ENCODE results near the gene DMD.

DMD gene

GRCh38 chrX:31714797-31715196 lies 1496.6 kb downstream of the DMD start:
- TF ChIP-seq POLR2A (IDR thresholded peaks at IDR 0.05; ENCODE audit: low read depth, low read length) = no peak
- no peak for TF ChIP-seq POLR2AphosphoS5 (IDR thresholded peaks at IDR 0.05; ENCODE audit: low read depth, low read length)
- no peak for TF ChIP-seq TAF1 (IDR thresholded peaks at IDR 0.05; ENCODE audit: borderline replicate concordance, low read depth, low read length)
- DNase-seq (ENCODE audit: insufficient read length) = no peak
- no peak for FAIRE-seq

DNA sequence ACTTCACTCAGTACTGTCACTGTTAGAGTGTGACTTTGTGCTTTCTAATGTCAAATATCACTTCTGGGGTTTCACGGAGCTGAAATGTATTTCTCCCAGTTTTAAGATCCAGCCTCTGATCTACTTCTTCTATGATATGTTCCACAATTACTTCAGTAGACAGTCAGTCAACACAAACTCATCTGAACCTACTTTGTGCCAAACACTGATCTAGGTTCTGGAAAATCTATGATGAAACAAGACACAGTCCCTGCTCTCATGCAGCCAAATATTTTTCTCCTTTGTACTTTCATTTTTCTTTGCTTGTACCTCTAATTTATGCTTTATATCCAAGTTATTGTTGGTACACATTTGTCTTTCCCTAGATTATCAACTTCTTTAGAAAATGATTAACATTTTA lies 1498.2 kb downstream of the DMD start:
- no peak for FAIRE-seq
- DNase-seq (ENCODE audit: insufficient read length) = no peak
- TF ChIP-seq POLR2AphosphoS5 (IDR thresholded peaks at IDR 0.05; ENCODE audit: low read depth, low read length) = no peak

DNA sequence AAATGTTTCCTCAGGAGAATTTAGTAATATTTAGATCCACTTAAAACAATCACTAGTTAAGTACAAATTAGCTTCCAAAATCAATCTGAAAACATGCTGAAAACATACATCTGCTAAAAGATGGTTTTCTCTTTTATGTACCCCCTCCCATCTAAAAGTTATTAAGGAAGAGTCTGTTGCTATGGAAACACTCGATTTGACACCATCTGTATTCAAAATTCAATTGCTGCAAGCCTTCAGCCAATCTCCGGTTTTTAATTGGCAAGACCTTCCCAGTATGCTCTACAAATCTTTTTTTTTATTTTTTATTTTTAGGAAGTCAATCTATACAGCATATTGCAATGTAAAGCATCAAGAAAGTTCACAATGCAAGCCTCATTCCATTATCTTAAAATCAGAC lies 1500.2 kb downstream of the DMD start:
- TF ChIP-seq POLR2AphosphoS5 (IDR thresholded peaks at IDR 0.05; ENCODE audit: low read depth, low read length) (no peak), TAF1 (IDR thresholded peaks at IDR 0.05; ENCODE audit: borderline replicate concordance, low read depth, low read length) (no peak), POLR2A (IDR thresholded peaks at IDR 0.05; ENCODE audit: low read depth, low read length) (no peak)
- no peak for FAIRE-seq
- no peak for DNase-seq (ENCODE audit: insufficient read length)

GRCh38 chrX:31708116-31708515 lies 1503.2 kb downstream of the DMD start:
- TF ChIP-seq POLR2AphosphoS5 (IDR thresholded peaks at IDR 0.05; ENCODE audit: low read depth, low read length) (no peak), POLR2A (IDR thresholded peaks at IDR 0.05; ENCODE audit: low read depth, low read length) (no peak), TAF1 (IDR thresholded peaks at IDR 0.05; ENCODE audit: borderline replicate concordance, low read depth, low read length) (no peak)
- DNase-seq (ENCODE audit: insufficient read length) = no peak
- no peak for FAIRE-seq

- FAIRE-seq (no peak), DNase-seq (ENCODE audit: insufficient read length) (no peak)
- TF ChIP-seq POLR2A (IDR thresholded peaks at IDR 0.05; ENCODE audit: low read depth, low read length) = no peak
- TF ChIP-seq POLR2AphosphoS5 (IDR thresholded peaks at IDR 0.05; ENCODE audit: low read depth, low read length) = no peak
- TF ChIP-seq TAF1 (IDR thresholded peaks at IDR 0.05; ENCODE audit: borderline replicate concordance, low read depth, low read length) = no peak
Measured at GRCh38 chrX:31706466-31706865, 1504.9 kb downstream of the DMD start.

DNA sequence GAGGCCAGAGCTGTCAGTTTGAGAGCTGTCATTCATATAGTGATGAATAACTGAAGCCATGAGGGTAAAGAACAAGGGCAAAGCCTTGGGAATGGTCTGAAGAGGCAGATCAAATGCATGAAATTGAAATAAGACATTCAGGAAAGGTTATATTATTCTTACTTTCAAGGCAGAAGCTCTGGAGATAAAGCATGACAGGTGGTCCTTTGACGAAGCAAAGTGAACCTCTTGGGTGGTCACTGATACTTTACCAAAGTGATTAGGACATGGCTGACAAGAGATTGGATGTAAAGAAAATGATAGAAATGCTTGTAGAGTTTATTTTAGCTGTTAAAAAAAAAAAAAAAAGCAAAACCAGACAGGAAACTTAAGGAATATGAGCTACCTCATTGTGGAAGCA lies 1505.5 kb downstream of the DMD start:
- TF ChIP-seq POLR2AphosphoS5 (IDR thresholded peaks at IDR 0.05; ENCODE audit: low read depth, low read length) (no peak), POLR2A (IDR thresholded peaks at IDR 0.05; ENCODE audit: low read depth, low read length) (no peak), TAF1 (IDR thresholded peaks at IDR 0.05; ENCODE audit: borderline replicate concordance, low read depth, low read length) (no peak)
- no peak for FAIRE-seq
- DNase-seq (ENCODE audit: insufficient read length) = no peak

DNA sequence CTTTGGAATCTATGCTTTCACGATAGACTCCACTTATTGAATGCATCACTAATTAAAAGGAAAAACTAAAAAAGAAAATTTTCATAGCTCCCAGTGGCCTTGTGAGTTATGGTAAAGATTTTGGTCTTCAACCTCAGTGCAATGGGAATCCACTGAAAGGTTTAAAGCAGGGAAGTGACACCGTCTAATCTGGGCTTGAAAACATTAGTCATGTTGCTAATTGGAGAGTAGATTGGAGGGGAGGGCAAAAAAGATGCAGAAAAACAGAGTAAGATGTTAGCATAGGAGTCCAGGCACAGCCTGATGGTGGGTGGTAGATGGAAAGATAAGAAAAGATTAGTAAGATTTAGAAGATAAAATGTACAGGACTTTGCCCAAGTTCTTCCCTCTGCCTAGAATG lies 1506.4 kb downstream of the DMD start:
- no peak for FAIRE-seq
- DNase-seq (ENCODE audit: insufficient read length) = no peak
- TF ChIP-seq POLR2A (IDR thresholded peaks at IDR 0.05; ENCODE audit: low read depth, low read length) = no peak
- no peak for TF ChIP-seq POLR2AphosphoS5 (IDR thresholded peaks at IDR 0.05; ENCODE audit: low read depth, low read length)
- TF ChIP-seq TAF1 (IDR thresholded peaks at IDR 0.05; ENCODE audit: borderline replicate concordance, low read depth, low read length) = no peak

DNA sequence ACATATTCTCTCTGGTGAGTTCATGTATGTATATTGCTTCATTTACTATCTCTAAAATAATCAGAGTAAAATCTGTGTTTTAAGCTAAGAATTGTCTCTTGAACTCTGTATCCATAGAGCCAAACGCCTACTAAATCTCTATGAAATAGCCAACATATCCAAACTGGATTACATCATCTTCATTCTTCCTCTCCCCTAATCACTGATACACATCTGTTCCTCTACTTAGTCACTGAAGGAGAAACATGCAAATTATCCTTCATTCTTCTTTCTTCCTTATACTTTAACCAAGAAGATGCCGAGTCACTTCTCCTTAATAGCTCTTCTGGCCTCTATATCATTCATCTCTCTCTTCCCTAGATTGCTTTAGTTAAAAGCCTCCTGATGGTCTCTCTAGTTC lies 1509.1 kb downstream of the DMD start:
- TF ChIP-seq POLR2A (IDR thresholded peaks at IDR 0.05; ENCODE audit: low read depth, low read length) (no peak), POLR2AphosphoS5 (IDR thresholded peaks at IDR 0.05; ENCODE audit: low read depth, low read length) (no peak), TAF1 (IDR thresholded peaks at IDR 0.05; ENCODE audit: borderline replicate concordance, low read depth, low read length) (no peak)
- FAIRE-seq (no peak), DNase-seq (ENCODE audit: insufficient read length) (no peak)

GRCh38 chrX:31697294-31697916 lies 1513.9 kb downstream of the DMD start:
- DNase-seq (ENCODE audit: insufficient read length) = no peak
- TF ChIP-seq TAF1 (IDR thresholded peaks at IDR 0.05; ENCODE audit: borderline replicate concordance, low read depth, low read length) (no peak), POLR2A (IDR thresholded peaks at IDR 0.05; ENCODE audit: low read depth, low read length) (no peak), POLR2AphosphoS5 (IDR thresholded peaks at IDR 0.05; ENCODE audit: low read depth, low read length) (no peak)
- no peak for FAIRE-seq

- FAIRE-seq (no peak), DNase-seq (ENCODE audit: insufficient read length) (no peak)
- TF ChIP-seq POLR2AphosphoS5 (IDR thresholded peaks at IDR 0.05; ENCODE audit: low read depth, low read length) (no peak), POLR2A (IDR thresholded peaks at IDR 0.05; ENCODE audit: low read depth, low read length) (no peak), TAF1 (IDR thresholded peaks at IDR 0.05; ENCODE audit: borderline replicate concordance, low read depth, low read length) (no peak)
Measured at GRCh38 chrX:31679861-31680260, 1531.5 kb downstream of the DMD start.

- DNase-seq (ENCODE audit: insufficient read length) = no peak
- no peak for FAIRE-seq
- TF ChIP-seq POLR2A (IDR thresholded peaks at IDR 0.05; ENCODE audit: low read depth, low read length) (no peak), TAF1 (IDR thresholded peaks at IDR 0.05; ENCODE audit: borderline replicate concordance, low read depth, low read length) (no peak), POLR2AphosphoS5 (IDR thresholded peaks at IDR 0.05; ENCODE audit: low read depth, low read length) (no peak)
Measured at GRCh38 chrX:31670245-31670644, 1541.1 kb downstream of the DMD start.

- no peak for TF ChIP-seq POLR2AphosphoS5 (IDR thresholded peaks at IDR 0.05; ENCODE audit: low read depth, low read length)
- TF ChIP-seq TAF1 (IDR thresholded peaks at IDR 0.05; ENCODE audit: borderline replicate concordance, low read depth, low read length) = no peak
- TF ChIP-seq POLR2A (IDR thresholded peaks at IDR 0.05; ENCODE audit: low read depth, low read length) = no peak
- FAIRE-seq (no peak), DNase-seq (ENCODE audit: insufficient read length) (no peak)
Measured at GRCh38 chrX:31665454-31665853, 1545.9 kb downstream of the DMD start.

DNA sequence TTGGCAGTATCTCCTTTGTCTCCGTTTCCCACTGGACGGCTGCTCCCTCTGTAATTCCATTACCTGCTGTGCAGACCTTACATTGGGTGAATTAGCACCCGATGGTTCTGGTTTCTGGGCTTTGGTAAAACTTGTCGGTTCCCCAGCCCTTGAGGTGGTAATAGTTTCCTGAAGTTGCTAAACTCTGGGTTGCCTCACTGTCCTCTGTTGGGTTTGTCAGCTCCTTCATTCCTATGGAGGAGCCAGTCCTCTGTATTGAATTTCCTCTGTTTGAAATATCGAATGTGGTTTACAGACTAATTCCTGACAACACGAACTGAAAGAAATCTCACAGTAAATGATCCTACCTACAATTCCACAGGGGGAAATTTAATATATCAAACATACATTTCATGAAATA lies 1548.2 kb downstream of the DMD start:
- no peak for DNase-seq (ENCODE audit: insufficient read length)
- no peak for FAIRE-seq
- TF ChIP-seq POLR2AphosphoS5 (IDR thresholded peaks at IDR 0.05; ENCODE audit: low read depth, low read length) (no peak), POLR2A (IDR thresholded peaks at IDR 0.05; ENCODE audit: low read depth, low read length) (no peak), TAF1 (IDR thresholded peaks at IDR 0.05; ENCODE audit: borderline replicate concordance, low read depth, low read length) (no peak)
